H7 (cell line): Measurements from ENCODE around the gene IMPA2. TPM values are rescaled to one million over a fixed set of nuclear protein-coding genes. Genes with fewer than 3 reads are reported as not detected.

ENCODE experiments used
- total RNA-seq: library from RNA; depleted of rRNA; stranded (reverse); fragments of >200 nt; shearing (Covaris generic); gene quantifications from 2 replicates; pipeline ENCODE4 v1.2.3, GENCODE V29; 2014; rRNA removed

IMPA2 gene
- total RNA-seq, 1 experiment from 2014 or later = 210 TPM

Other genes starting within 250 kb of the IMPA2 start
- 22.6 and 30.4 TPM in 2 replicates for gene CHMP1B, start 130.1 kb upstream of the IMPA2 start, total RNA-seq
- gene MPPE1, start 73.2 kb upstream of the IMPA2 start, total RNA-seq = 11.4 and 15.4 TPM in 2 replicates
- not detected in 2 replicates for gene ANKRD62, start 112.3 kb downstream of the IMPA2 start, total RNA-seq